GM12873 (cell line): ENCODE measurements around the gene CNTNAP2.

ENCODE experiments used
- CTCF ChIP-seq: IDR thresholded peaks from 2 replicates; pipeline ENCODE4 v1.5.1; 2012; ENCODE audit warnings: low read depth, mild to moderate bottlenecking, moderate library complexity, low read length, control low read depth; ENCODE audit not compliant: insufficient read depth; ENCODE audit errors: missing control alignments

The CNTNAP2 gene

GRCh38 chr7:146355216-146355615 is 238.6 kb downstream of the CNTNAP2 start:
- TF ChIP-seq CTCF = no peak

GRCh38 chr7:146359176-146359575 is 242.6 kb downstream of the CNTNAP2 start:
- TF ChIP-seq CTCF = no peak

GRCh38 chr7:146366938-146367337 is 250.3 kb downstream of the CNTNAP2 start:
- no peak for TF ChIP-seq CTCF

- no peak for TF ChIP-seq CTCF
Observed at GRCh38 chr7:146370171-146370570, 253.6 kb downstream of the CNTNAP2 start.

- no peak for TF ChIP-seq CTCF
Observed at GRCh38 chr7:146375170-146375569, 258.6 kb downstream of the CNTNAP2 start.

GRCh38 chr7:146378196-146378595 is 261.6 kb downstream of the CNTNAP2 start:
- TF ChIP-seq CTCF = no peak

GRCh38 chr7:146387140-146387539 is 270.5 kb downstream of the CNTNAP2 start:
- TF ChIP-seq CTCF = no peak
